ENCODE measurements around the gene PPFIBP2.

- TF ChIP-seq CTCF (IDR thresholded peaks at IDR 0.05), result no peak
- no peak for TF ChIP-seq POLR2AphosphoS5 (IDR thresholded peaks at IDR 0.05; ENCODE audit: low read depth, low read length)
- TF ChIP-seq REST (IDR thresholded peaks at IDR 0.05; ENCODE audit: insufficient read depth in 1 of 2, low read depth in 2 of 2, low read length in 1 of 2), result no peak
- TF ChIP-seq SIN3A (IDR thresholded peaks at IDR 0.05; ENCODE audit: borderline replicate concordance, insufficient read depth, low read depth, low read length), result no peak
- TF ChIP-seq TCF7L2 (IDR thresholded peaks at IDR 0.05; ENCODE audit: low read depth, low read length), result no peak
These were observed 155.1 kb downstream of the PPFIBP2 start for GRCh38 chr11:7668911-7669310.
